Transverse colon (tissue), 4 donors: ENCODE measurements around the gene POLR3C. TPM values are rescaled to one million over a fixed set of nuclear protein-coding genes. Genes with fewer than 3 reads are reported as not detected.

Source experiments
- DNase-seq: peaks from one replicate; pipeline ENCODE4 v3.0.0-alpha.2; 2019
- H3K27ac ChIP-seq, 4 donors: fragments of 200-600 bp; sonication (generic); 2 replicates each; pipeline ENCODE4 v1.5.1; 2016 to 2018; ENCODE audit warnings: inconsistent platforms in 4 of 4
- H3K27me3 ChIP-seq: fragments of 200-600 bp; sonication (generic); 2 replicates; pipeline ENCODE4 v1.5.1; 2017; ENCODE audit warnings: inconsistent platforms
- H3K36me3 ChIP-seq, 4 donors: fragments of 200-600 bp; sonication (generic); 2 replicates each; pipeline ENCODE4 v1.5.1; 2017 to 2019; ENCODE audit warnings: inconsistent platforms in 4 of 4
- H3K4me1 ChIP-seq, 4 donors: fragments of 200-600 bp; sonication (generic); 2 replicates each; pipeline ENCODE4 v1.5.1; 2017 to 2020; ENCODE audit warnings: inconsistent platforms in 4 of 4
- H3K4me3 ChIP-seq, 4 donors: fragments of 200-600 bp; sonication (generic); 1 replicate in 1 of 4; 2 replicates in 3 of 4; pipeline versions ENCODE4 v1.5.1 to v1.6.1; 2017 to 2019; ENCODE audit warnings: inconsistent platforms in 4 of 4
- H3K9me3 ChIP-seq, 2 donors: fragments of 200-600 bp; sonication (generic); 2 replicates each; pipeline ENCODE4 v1.5.1; 2017 to 2019; ENCODE audit warnings: inconsistent platforms in 2 of 2
- EP300 ChIP-seq: sonication (generic); formaldehyde crosslinking; IDR thresholded peaks from one replicate; pipeline ENCODE4 v1.6.1; 2017; ENCODE audit warnings: antibody characterized with exemption, low read depth
- POLR2A ChIP-seq: fragments of 450-650 bp; IDR thresholded peaks from one replicate; pipeline ENCODE4 v1.6.1; 2016; ENCODE audit warnings: antibody characterized with exemption, mild to moderate bottlenecking, moderate library complexity
- POLR2AphosphoS5 ChIP-seq, 3 donors: sonication (generic); formaldehyde crosslinking; IDR thresholded peaks; one replicate each; pipeline ENCODE4 v1.6.1; 2016; ENCODE audit warnings: antibody characterized with exemption in 3 of 3
- WGBS, 2 donors: methylation state at CpG; one replicate each; pipeline ENCODE4 v1.1.5; 2018; ENCODE audit warnings: low coverage in 1 of 2; 5-methylcytosine and 5-hydroxymethylcytosine counted together
- in situ Hi-C, 4 donors: fragments of 200-750 bp; cut with MboI; loops; one replicate each; pipeline versions ENCODE4 v1.15.0 to v1.15.1; 2017; ENCODE audit warnings: low sequenced_read_pairs in 3 of 4, low pct_ligation_motif_present in 1 of 4, low pct_unique_long_range_greater_than_20kb in 1 of 4
- intact Hi-C: fragments of 100-400 bp; cut with DNase I; formaldehyde crosslinking; loops from one replicate; pipeline ENCODE4 v1.15.1; 2023; ENCODE audit warnings: low total_unique reads
- small RNA-seq, 4 donors: library from RNA; depleted of rRNA; stranded (forward); fragments of <200 nt; gene quantifications; one replicate each; pipeline ENCODE3, GENCODE V24; 2016
- total RNA-seq, 4 donors: library from RNA; depleted of rRNA; stranded (reverse); fragments of >200 nt; gene quantifications; one replicate each; pipeline ENCODE4 v1.1.0, GENCODE V29; 2016
- TF ChIP-seq, protein P1 (sequence below), 5 experiments: fragments of 200-600 bp in 3 of 5; fragments of 450-650 bp in 2 of 5; sonication (generic) in 3 of 5; IDR thresholded peaks; 1 replicate in 2 of 5; 2 replicates in 3 of 5; pipeline ENCODE4 v1.5.1; 2016 to 2017; ENCODE audit warnings: antibody characterized with exemption in 5 of 5, inconsistent platforms in 3 of 5, mild to moderate bottlenecking in 2 of 5, moderate library complexity in 1 of 5

Gene POLR3C
- total RNA-seq, 4 donors from 2014 or later = 13.1 to 77.2 (median 29.0) TPM

DNA sequence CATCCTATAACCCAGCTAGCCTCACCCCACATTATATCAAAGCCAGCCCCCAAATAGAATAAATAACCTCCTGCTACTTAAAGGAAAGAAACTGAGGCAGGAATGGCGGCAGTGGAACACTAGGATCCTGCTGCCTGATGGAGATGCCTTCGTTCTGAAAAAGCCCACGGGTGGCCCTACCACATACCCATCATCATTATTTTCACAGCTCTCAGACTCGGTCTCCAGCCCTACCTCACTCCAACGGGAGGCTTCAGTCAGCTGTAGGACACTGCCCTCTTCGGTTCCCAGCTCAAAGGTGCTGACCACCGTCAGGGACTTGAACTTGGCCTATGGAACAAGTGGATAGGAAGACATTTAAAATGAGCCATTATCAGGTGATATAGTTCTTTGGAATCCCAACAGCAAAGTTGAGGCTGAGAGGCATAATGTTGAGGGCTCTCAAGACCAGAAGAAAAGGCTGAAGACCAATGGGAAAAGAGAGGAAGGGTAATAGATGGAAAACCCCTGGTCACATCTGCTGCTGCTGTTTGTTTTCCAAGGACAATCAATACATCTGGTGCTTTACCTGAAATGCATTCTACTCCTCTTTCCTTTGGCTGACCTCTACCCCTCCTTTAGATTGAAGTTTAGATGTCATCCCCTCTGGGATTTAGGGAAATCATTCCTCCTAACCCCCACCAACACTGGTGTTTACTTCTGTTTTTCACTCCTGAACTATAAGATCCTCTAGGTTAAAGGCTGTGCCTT is 69.5 kb downstream of the POLR3C start:
- H3K36me3 ChIP-seq = no peaks in the 10 kb centered on the region
- no peaks in the 10 kb centered on the region for H3K9me3 ChIP-seq
- H3K4me1 ChIP-seq = peaks cover 14 to 24% (median 19%) of the 10 kb centered on the region in 4 donors
- DNase-seq = no peak
- TF ChIP-seq, protein P1, sequence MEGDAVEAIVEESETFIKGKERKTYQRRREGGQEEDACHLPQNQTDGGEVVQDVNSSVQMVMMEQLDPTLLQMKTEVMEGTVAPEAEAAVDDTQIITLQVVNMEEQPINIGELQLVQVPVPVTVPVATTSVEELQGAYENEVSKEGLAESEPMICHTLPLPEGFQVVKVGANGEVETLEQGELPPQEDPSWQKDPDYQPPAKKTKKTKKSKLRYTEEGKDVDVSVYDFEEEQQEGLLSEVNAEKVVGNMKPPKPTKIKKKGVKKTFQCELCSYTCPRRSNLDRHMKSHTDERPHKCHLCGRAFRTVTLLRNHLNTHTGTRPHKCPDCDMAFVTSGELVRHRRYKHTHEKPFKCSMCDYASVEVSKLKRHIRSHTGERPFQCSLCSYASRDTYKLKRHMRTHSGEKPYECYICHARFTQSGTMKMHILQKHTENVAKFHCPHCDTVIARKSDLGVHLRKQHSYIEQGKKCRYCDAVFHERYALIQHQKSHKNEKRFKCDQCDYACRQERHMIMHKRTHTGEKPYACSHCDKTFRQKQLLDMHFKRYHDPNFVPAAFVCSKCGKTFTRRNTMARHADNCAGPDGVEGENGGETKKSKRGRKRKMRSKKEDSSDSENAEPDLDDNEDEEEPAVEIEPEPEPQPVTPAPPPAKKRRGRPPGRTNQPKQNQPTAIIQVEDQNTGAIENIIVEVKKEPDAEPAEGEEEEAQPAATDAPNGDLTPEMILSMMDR (IDR thresholded peaks at IDR 0.05) = no peak
- TF ChIP-seq EP300 = no peak
- no peak for TF ChIP-seq POLR2AphosphoS5 (IDR thresholded peaks at IDR 0.05)
- no peak for TF ChIP-seq POLR2A
- no peak overlapping the region for H3K4me3 ChIP-seq
- H3K27ac ChIP-seq = peak overlapping the region in 3 of 4 donors; percentile 81 to 83 (median 81)
- intact Hi-C loops = no loop called here
- H3K27me3 ChIP-seq = no peaks in the 10 kb centered on the region
- in situ Hi-C loops = loop anchor here in 1 of 4 donors (25.0 kb wide), 1 partner anchor 119 kb away; the partner anchor contains the start of gene HJV
- WGBS, 2 donors = 92% methylated on average over 7 of the region's 7 CpGs; no CpG with 5 or more reads in 1 of the 2 donors

Small RNAs within 50 kb of the gene (small RNA-seq; reads per million reads assigned to genes)
- 0 to 0.28 (median 0) reads per million in 4 donors for gene MIR6736

Other genes with a start within 250 kb of the POLR3C start
- gene GPR89A, start 216.2 kb upstream of the POLR3C start, total RNA-seq = 10 to 100 TPM in 3 of 4 donors, 1 to 10 TPM in 1; 2.6 to 46.4 (median 36.5) TPM
- gene PDZK1, start 116.8 kb upstream of the POLR3C start, total RNA-seq = 1 to 10 TPM in 3 of 4 donors, not detected in 1; 1.9 to 3.0 (median 2.2) TPM
- 1 to 10 TPM in 1 of 4 donors, under 1 TPM in 1, not detected in 2; 0.82 to 1.6 TPM for gene CD160, start 104.7 kb upstream of the POLR3C start, total RNA-seq
- gene RNF115, start 105 bp upstream of the POLR3C start, total RNA-seq = 10 to 100 TPM in 3 of 4 donors, 1 to 10 TPM in 1; 6.4 to 21.5 (median 13.3) TPM
- 1 to 10 TPM in 2 of 4 donors, under 1 TPM in 1, not detected in 1; 0.95 to 2.2 (median 1.1) TPM for gene NUDT17, start 21.4 kb downstream of the POLR3C start, total RNA-seq
- gene PIAS3, start 34.9 kb downstream of the POLR3C start, total RNA-seq = 10 to 100 TPM; 10.2 to 71.6 (median 17.8) TPM
- 1 to 10 TPM in 3 of 4 donors, not detected in 1; 1.1 to 1.8 (median 1.4) TPM for gene ANKRD35, start 61.7 kb downstream of the POLR3C start, total RNA-seq
- 10 to 100 TPM in 1 of 4 donors, 1 to 10 TPM in 3; 2.2 to 18.1 (median 5.4) TPM for gene ITGA10, start 85.8 kb downstream of the POLR3C start, total RNA-seq
- gene PEX11B, start 94.5 kb downstream of the POLR3C start, total RNA-seq = 10 to 100 TPM in 3 of 4 donors, 1 to 10 TPM in 1; 8.8 to 38.9 (median 27.0) TPM
- gene RBM8A, start 103.3 kb downstream of the POLR3C start, total RNA-seq = 100 to 1,000 TPM in 2 of 4 donors, 10 to 100 TPM in 2; 23.6 to 122 (median 99.1) TPM
- 10 to 100 TPM in 2 of 4 donors, 1 to 10 TPM in 2; 7.2 to 12.5 (median 9.8) TPM for gene LIX1L, start 133.8 kb downstream of the POLR3C start, total RNA-seq
- gene ANKRD34A, start 140.4 kb downstream of the POLR3C start, total RNA-seq = 1 to 10 TPM in 1 of 4 donors, under 1 TPM in 2, not detected in 1; 0.41 to 4.1 (median 0.64) TPM
- 10 to 100 TPM in 3 of 4 donors, 1 to 10 TPM in 1; 1.2 to 23.7 (median 14.4) TPM for gene POLR3GL, start 140.5 kb downstream of the POLR3C start, total RNA-seq
- 1,000 to 10,000 TPM in 2 of 4 donors, 100 to 1,000 TPM in 2; 296 to 2,602 (median 982) TPM for gene TXNIP, start 172.4 kb downstream of the POLR3C start, total RNA-seq
- gene HJV, start 197.5 kb downstream of the POLR3C start, total RNA-seq = under 1 TPM in 1 of 4 donors, not detected in 3; 0.27 TPM